NB4 (cell line): ENCODE results near the gene SLC9A8.

ENCODE experiments used
- DNase-seq: peaks from one replicate; pipeline ENCODE4 v3.0.0; 2010; ENCODE audit warnings: low read depth
- H3K4me3 ChIP-seq: one replicate; pipeline ENCODE4 v1.5.1; 2011; ENCODE audit warnings: mild to moderate bottlenecking, low read depth, low read length, moderate library complexity
- MYC ChIP-seq: IDR thresholded peaks from 2 replicates; pipeline ENCODE4 v1.6.1; 2011; ENCODE audit warnings: low read depth, low read length
- POLR2A ChIP-seq: IDR thresholded peaks from 2 replicates; pipeline ENCODE4 v1.6.1; 2011; ENCODE audit warnings: mild to moderate bottlenecking; ENCODE audit not compliant: insufficient read length; ENCODE audit errors: extremely low read depth
- TF ChIP-seq, protein P1 (sequence below): IDR thresholded peaks from 2 replicates; pipeline ENCODE4 v1.6.1; 2011; ENCODE audit warnings: low read depth, low read length
- TF ChIP-seq, protein P2 (sequence below): IDR thresholded peaks from one replicate; pipeline ENCODE4 v1.5.1; 2012; ENCODE audit warnings: low read depth, low read length

SLC9A8 gene

DNA sequence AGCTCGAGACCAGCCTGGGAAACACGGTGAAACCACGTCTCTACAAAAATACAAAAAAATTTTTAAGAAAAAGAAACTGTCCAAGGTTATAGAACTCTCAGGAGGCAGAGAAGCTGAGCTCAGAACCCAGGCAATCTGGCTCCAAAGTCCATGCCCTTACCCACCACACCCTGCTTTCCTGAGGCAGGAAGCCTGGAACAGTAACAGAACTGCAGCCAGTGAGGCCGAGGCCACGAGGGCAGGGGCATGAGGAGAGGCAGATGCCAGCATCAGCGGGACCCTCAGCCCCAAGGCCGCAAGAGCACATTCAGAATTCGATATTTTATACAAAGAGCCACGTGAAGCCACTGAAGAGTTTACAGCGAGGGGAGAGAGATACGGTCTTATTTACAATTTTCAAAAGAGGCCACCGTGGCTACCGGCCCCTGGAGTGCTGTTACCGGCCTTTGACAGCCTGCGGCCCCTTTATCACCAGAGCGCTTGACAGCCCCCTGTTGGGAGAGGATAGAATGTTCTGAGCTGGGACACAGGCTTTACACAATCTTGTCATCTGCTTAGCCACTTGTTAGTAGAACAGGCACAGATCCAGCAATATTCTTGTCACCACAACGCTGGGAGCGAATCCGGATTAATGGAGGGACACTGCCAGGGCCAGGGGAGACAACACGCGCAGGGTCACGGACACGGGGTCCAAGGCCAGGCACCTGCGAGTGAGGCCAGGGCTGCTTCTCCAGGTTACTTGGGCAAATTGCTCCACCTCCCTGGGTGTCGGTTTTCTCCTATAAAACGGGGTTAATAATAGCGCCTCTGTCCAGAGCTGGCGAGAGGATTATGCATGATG lies 97.1 kb downstream of the SLC9A8 start:
- DNase-seq, result peak; percentile 76
- peak overlapping the region; percentile 22 for H3K4me3 ChIP-seq
- TF ChIP-seq, protein P1, sequence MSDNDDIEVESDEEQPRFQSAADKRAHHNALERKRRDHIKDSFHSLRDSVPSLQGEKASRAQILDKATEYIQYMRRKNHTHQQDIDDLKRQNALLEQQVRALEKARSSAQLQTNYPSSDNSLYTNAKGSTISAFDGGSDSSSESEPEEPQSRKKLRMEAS, result no peak
- TF ChIP-seq, protein P2, sequence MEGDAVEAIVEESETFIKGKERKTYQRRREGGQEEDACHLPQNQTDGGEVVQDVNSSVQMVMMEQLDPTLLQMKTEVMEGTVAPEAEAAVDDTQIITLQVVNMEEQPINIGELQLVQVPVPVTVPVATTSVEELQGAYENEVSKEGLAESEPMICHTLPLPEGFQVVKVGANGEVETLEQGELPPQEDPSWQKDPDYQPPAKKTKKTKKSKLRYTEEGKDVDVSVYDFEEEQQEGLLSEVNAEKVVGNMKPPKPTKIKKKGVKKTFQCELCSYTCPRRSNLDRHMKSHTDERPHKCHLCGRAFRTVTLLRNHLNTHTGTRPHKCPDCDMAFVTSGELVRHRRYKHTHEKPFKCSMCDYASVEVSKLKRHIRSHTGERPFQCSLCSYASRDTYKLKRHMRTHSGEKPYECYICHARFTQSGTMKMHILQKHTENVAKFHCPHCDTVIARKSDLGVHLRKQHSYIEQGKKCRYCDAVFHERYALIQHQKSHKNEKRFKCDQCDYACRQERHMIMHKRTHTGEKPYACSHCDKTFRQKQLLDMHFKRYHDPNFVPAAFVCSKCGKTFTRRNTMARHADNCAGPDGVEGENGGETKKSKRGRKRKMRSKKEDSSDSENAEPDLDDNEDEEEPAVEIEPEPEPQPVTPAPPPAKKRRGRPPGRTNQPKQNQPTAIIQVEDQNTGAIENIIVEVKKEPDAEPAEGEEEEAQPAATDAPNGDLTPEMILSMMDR, result peak; percentile 63

DNA sequence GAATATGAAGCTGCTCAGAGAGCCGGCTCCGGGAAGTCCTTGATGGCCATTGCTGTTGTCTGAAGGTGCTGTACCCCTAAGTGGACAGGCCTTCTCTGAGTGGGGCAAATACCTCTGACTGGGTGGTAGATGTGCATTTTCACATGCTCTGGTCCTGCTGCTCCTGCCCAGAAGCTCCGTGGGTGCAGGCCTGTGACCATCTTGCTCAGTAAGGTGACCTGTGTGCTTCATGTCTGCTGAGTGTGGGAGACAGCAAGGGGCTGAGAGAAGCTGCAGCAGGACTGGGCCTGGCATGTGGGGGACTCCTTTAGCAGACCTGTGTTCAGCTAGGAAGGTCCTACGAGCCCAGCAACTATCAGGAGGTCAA lies 97.7 kb downstream of the SLC9A8 start:
- no peak for DNase-seq
- peak overlapping the region; percentile 29 for H3K4me3 ChIP-seq
- TF ChIP-seq, protein P2, result no peak

DNA sequence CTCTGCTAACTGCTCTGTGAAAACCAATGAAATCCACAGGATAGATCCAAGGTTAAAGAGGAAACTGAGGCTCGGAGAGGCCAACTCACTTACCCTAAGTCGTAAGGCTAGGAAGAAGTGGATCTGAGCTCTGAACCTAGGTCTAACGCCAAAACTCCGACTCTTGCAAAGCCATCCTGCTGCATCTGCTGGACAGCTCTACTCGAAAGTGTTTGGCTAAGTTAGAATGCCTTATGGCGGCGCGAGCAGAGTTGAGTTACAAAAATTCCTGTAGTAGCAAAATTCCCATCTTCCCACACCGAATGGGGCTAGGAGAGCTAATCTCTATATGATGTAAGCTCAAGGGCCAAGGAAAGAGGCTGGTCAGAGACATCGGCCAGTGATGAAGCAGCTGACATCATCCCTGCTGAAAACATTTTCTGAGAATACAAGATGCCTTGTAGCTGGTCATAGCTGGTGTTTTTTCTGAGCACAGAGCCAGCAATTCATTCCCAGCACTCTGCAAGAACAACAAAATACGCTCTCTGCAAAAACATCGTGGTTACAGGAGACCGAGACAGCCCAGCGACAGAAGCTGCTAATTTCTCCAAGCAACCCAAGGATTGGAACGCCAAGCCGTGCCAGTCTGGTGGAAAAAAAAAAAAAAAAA lies 100.9 kb downstream of the SLC9A8 start:
- TF ChIP-seq POLR2A (no peak), MYC (no peak)
- TF ChIP-seq, protein P1, result no peak
- TF ChIP-seq, protein P2, result no peak
- peak overlapping the region; percentile 96 for H3K4me3 ChIP-seq
- no peak for DNase-seq

DNA sequence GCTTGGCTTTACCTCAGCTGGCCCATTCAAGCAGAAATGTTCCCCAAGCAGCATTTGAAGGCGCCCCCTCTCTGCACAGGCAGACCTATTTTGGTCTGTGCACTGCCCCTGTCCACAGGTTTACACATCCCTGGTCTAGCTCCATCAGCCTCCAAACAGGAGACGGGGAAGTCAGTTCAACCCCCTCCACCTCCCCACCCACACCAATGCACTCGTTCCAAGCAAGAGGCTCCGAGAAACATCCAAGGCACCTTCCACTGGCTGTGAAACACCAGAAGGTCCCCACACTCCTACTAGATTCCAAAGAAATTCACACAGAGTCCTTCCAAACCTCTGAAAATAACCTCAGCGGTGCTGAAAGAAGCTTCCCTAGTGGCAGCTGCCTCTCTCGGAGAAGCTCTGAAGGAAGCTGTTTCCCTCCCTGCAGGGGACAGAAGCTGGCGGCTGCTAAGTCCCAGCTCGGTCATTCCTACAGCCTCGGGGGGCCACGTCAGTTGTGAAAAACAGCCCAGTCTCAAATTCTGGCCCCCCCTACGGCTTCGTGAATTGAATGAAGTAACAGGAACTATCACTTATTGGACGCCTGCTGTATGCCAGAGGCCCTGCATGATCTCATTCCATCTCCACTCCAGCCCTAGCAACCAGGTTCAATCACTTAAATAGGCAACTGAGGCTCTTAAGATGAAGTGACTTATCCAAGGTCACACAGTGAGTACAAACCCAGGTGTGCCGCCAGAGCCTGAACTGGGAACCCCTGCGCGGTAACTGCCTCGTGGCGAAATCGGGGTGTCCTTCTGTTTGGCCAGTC lies 101.9 kb downstream of the SLC9A8 start:
- TF ChIP-seq MYC (no peak), POLR2A (no peak)
- TF ChIP-seq, protein P2, result no peak
- TF ChIP-seq, protein P1, result no peak
- H3K4me3 ChIP-seq, result peak overlapping the region; percentile 96
- peak; percentile 57 for DNase-seq

DNA sequence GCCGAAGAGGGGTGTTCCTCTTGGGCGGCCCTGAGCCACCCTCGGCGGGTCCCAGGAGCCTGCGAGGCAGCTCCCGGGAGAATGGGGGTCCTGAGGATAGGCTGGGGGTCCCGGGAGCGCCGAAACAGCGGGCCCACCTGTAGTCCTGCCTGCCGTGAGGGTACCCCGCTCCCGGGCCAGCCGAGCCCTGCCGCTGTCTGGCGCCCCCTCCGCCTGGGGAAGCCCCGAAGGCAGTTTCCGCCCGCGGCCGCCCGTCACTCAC lies 102.4 kb downstream of the SLC9A8 start:
- peak overlapping the region; percentile 96 for H3K4me3 ChIP-seq
- TF ChIP-seq, protein P1, result no peak
- no peak for TF ChIP-seq MYC
- TF ChIP-seq POLR2A, result no peak
- no peak for DNase-seq

DNA sequence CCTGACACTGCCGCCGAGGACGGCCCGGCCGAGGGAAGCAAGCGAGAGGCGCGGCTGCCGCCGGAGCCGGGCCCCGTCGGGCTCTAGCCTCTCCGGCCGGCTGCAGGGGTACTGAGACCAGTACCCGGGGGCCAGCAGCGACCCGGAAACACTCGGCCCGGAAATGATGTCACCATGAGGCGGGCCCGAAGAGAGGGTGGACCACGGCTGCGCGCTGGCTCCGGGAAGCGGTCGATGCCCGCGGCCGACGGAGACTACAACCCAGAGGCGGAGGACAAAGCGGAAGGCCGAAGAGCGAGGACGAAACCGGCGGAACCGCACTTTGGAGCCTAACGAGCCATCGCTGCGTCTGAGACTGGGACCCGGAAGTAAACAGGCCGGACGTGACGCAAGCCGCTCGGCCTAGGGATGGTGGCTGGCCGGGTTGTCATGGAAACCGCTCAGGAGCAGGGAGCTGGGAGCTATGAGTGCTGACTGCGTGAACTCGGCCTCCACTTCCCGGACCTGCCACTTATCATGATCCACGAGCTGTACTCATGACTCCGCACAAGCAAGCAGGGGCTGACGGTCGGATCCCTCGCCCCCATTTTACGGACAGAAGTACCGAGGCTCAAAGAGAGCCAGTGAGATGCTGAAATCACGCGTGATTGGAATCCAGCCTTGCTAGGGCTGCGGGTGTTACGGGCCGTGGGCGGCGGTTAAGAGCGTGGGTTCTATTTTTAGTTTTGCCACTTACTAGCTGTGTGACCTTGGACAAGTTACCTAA lies 102.9 kb downstream of the SLC9A8 start, which contains the start of gene SPATA2:
TSS of gene SPATA2 (minus strand) at position 150 of the 766 bp plus-strand sequence. CDS start 7,039 bp downstream, outside the sequence.
- peak within 1 kb of the TSS; percentile 96 for H3K4me3 ChIP-seq
- DNase-seq, result peak; percentile 97
- TF ChIP-seq MYC, result peak; percentile 13; the same call in 1 of the 2 replicates
- TF ChIP-seq POLR2A, result peak; percentile 71
- TF ChIP-seq, protein P2, result no peak
- TF ChIP-seq, protein P1, result peak; percentile 37
